HEK293 (cell line): ENCODE results near the gene SLC7A6.

Experiments used
- CTCF ChIA-PET: fragments of 350-600 bp; formaldehyde crosslinking; extraction: SDS; loops from one replicate; lab custom pipeline; 2021; ENCODE audit warnings: antibody characterized with exemption; lab: Yijun Ruan, JAX
- POLR2A ChIA-PET: fragments of 300-600 bp; formaldehyde crosslinking; extraction: SDS; loops from one replicate; lab custom pipeline; 2020; ENCODE audit warnings: antibody characterized with exemption, inconsistent platforms; lab: Yijun Ruan, JAX
- H3K27ac ChIP-seq: fragments of 200-500 bp; sonication (Bioruptor generic); 2 replicates; pipeline ENCODE4 v1.5.1; 2014; ENCODE audit warnings: low read depth, low read length, control low read depth, inconsistent platforms; ENCODE audit errors: extremely low read depth
- H3K36me3 ChIP-seq, 2 experiments: fragments of 200-500 bp in 1 of 2; sonication (Bioruptor generic) in 1 of 2; 1 replicate in 1 of 2; 2 replicates in 1 of 2; pipeline ENCODE4 v1.5.1; 2014 to 2017; ENCODE audit warnings: inconsistent platforms in 2 of 2, low read length in 2 of 2; ENCODE audit not compliant: control insufficient read depth in 2 of 2, insufficient read depth in 1 of 2
- H3K4me1 ChIP-seq: fragments of 200-500 bp; sonication (Bioruptor generic); 2 replicates; pipeline ENCODE4 v1.5.1; 2014; ENCODE audit warnings: mild to moderate bottlenecking, low read length, inconsistent platforms; ENCODE audit not compliant: control insufficient read depth, insufficient read depth
- H3K4me3 ChIP-seq: 2 replicates; pipeline ENCODE4 v1.5.1; 2011; ENCODE audit warnings: low read depth, mild to moderate bottlenecking, control low read depth, low read length, moderate library complexity
- H3K9me3 ChIP-seq: fragments of 200-500 bp; sonication (Bioruptor generic); 2 replicates; pipeline ENCODE4 v1.5.1; 2014; ENCODE audit warnings: low read depth, low read length, inconsistent platforms; ENCODE audit not compliant: control insufficient read depth, insufficient read depth
- KLF1 ChIP-seq: fragments of 450-650 bp; formaldehyde crosslinking; IDR thresholded peaks from 2 replicates; pipeline ENCODE4 v1.5.1; 2016; ENCODE audit warnings: missing biosample characterization, missing genetic modification characterization
- MYNN ChIP-seq: fragments of 450-650 bp; formaldehyde crosslinking; IDR thresholded peaks from 2 replicates; pipeline ENCODE4 v1.5.1; 2016; ENCODE audit warnings: missing biosample characterization, missing genetic modification characterization, borderline replicate concordance
- PATZ1 ChIP-seq: fragments of 450-650 bp; formaldehyde crosslinking; IDR thresholded peaks from 2 replicates; pipeline ENCODE4 v1.5.1; 2016; ENCODE audit warnings: missing biosample characterization, missing genetic modification characterization
- REST ChIP-seq: fragments of 450-650 bp; formaldehyde crosslinking; IDR thresholded peaks from 2 replicates; pipeline ENCODE4 v1.5.1; 2016; ENCODE audit warnings: missing biosample characterization, missing genetic modification characterization
- TSHZ1 ChIP-seq: fragments of 450-650 bp; formaldehyde crosslinking; IDR thresholded peaks from 2 replicates; pipeline ENCODE4 v1.5.1; 2016; ENCODE audit warnings: missing biosample characterization, missing genetic modification characterization, borderline replicate concordance
- ZBTB10 ChIP-seq: fragments of 450-650 bp; formaldehyde crosslinking; IDR thresholded peaks from 2 replicates; pipeline ENCODE4 v1.5.1; 2016; ENCODE audit warnings: missing biosample characterization, missing genetic modification characterization
- ZBTB17 ChIP-seq: fragments of 450-650 bp; formaldehyde crosslinking; IDR thresholded peaks from 2 replicates; pipeline ENCODE4 v1.5.1; 2016; ENCODE audit warnings: missing biosample characterization, missing genetic modification characterization
- ZNF692 ChIP-seq: fragments of 450-650 bp; formaldehyde crosslinking; IDR thresholded peaks from 2 replicates; pipeline ENCODE4 v1.5.1; 2016; ENCODE audit warnings: missing biosample characterization, missing genetic modification characterization
- ZNF791 ChIP-seq: fragments of 450-650 bp; formaldehyde crosslinking; IDR thresholded peaks from 2 replicates; pipeline ENCODE4 v1.5.1; 2016; ENCODE audit warnings: missing biosample characterization, missing genetic modification characterization

SLC7A6 gene

GRCh38 chr16:68246121-68246520 lies 18.2 kb upstream of the SLC7A6 start:
- POLR2A ChIA-PET: interaction anchor here (0.6 kb wide), 1 partner anchor 1941 kb away, joined by 8 read pairs; no protein-coding TSS in a partner anchor
- CTCF ChIA-PET: interaction anchor here (0.9 to 3.6 kb wide), 4 partner anchors 15 to 18 kb away, joined by 5 to 14 read pairs (median 6); partner anchors contain the start of gene SLC7A6

GRCh38 chr16:68246666-68247065 lies 17.7 kb upstream of the SLC7A6 start:
- no peak for TF ChIP-seq PATZ1 (tag by site-specific recombination)
- peak; percentile 39; the same call in 1 of the 2 replicates for TF ChIP-seq ZBTB17 (tag by site-specific recombination)
- no peak for TF ChIP-seq TSHZ1 (tag by site-specific recombination)
- no peak for TF ChIP-seq MYNN (tag by site-specific recombination)
- no peak for TF ChIP-seq ZNF692 (tag by site-specific recombination)
- Histone ChIP-seq H3K27ac (no peak overlapping the region), H3K9me3 (no peaks in the 10 kb centered on the region), H3K4me3 (no peak overlapping the region), H3K4me1 (0 out of 2 replicates have a peak, but pooled peaks cover 2% of the 10 kb centered on the region), H3K36me3 (peaks cover 0 to 16% of the 10 kb centered on the region in 2 experiments; a peak in 2 of 3 replicates)
- ChIA-PET CTCF (interaction anchor here (0.9 to 3.6 kb wide), 4 partner anchors 15 to 153 kb away, joined by 4 to 14 read pairs (median 5); partner anchors contain the start of gene SLC7A6), POLR2A (no interaction called here)

More at GRCh38 chr16:68246121-68246520, 18.2 kb upstream of the SLC7A6 start:
- Histone ChIP-seq H3K27ac (no peak overlapping the region; the same call in 1 of the 2 replicates), H3K9me3 (no peaks in the 10 kb centered on the region), H3K4me3 (peak overlapping the region; percentile 65), H3K36me3 (peaks cover 0 to 16% of the 10 kb centered on the region in 2 experiments; a peak in 2 of 3 replicates), H3K4me1 (0 out of 2 replicates have a peak, but pooled peaks cover 2% of the 10 kb centered on the region)
- no peak for TF ChIP-seq REST (tag by site-specific recombination)

- peaks cover 0 to 20% of the 10 kb centered on the region in 2 experiments; a peak in 2 of 3 replicates for H3K36me3 ChIP-seq
- TF ChIP-seq KLF1 (tag by site-specific recombination) (no peak), ZBTB10 (no peak), ZNF791 (tag by site-specific recombination) (no peak)
- TF ChIP-seq, all 188 proteins: peak for 0
- ChIA-PET POLR2A (interaction anchor here (0.8 kb wide), 1 partner anchor 10 kb away, joined by 3 read pairs; no protein-coding TSS in a partner anchor), CTCF (interaction anchor here (1.0 to 3.6 kb wide), 4 partner anchors 14 to 153 kb away, joined by 4 to 14 read pairs (median 8); partner anchors contain the start of gene SLC7A6)
- Histone ChIP-seq H3K27ac (no peak overlapping the region), H3K9me3 (no peaks in the 10 kb centered on the region), H3K4me1 (0 out of 2 replicates have a peak, but pooled peaks cover 2% of the 10 kb centered on the region), H3K4me3 (no peak overlapping the region)
Measured at GRCh38 chr16:68247400-68247799, 16.9 kb upstream of the SLC7A6 start.
